ENCODE results near the gene HOXD4.

HOXD4 gene

GRCh38 chr2:176181551-176181950, 30.2 kb downstream of the HOXD4 start:
- Histone ChIP-seq H3K9me3 (no peaks in the 10 kb centered on the region), H3K27ac (no peak overlapping the region), H3K4me3 (no peak overlapping the region), H3K36me3 (no peaks in the 10 kb centered on the region), H3K27me3 (peaks cover 0 to 40% of the 10 kb centered on the region in 2 donors), H3K4me1 (peaks cover 0 to 13% (median 8%) of the 10 kb centered on the region in 4 donors)
- DNase-seq, result no peak
- TF ChIP-seq, protein P1, sequence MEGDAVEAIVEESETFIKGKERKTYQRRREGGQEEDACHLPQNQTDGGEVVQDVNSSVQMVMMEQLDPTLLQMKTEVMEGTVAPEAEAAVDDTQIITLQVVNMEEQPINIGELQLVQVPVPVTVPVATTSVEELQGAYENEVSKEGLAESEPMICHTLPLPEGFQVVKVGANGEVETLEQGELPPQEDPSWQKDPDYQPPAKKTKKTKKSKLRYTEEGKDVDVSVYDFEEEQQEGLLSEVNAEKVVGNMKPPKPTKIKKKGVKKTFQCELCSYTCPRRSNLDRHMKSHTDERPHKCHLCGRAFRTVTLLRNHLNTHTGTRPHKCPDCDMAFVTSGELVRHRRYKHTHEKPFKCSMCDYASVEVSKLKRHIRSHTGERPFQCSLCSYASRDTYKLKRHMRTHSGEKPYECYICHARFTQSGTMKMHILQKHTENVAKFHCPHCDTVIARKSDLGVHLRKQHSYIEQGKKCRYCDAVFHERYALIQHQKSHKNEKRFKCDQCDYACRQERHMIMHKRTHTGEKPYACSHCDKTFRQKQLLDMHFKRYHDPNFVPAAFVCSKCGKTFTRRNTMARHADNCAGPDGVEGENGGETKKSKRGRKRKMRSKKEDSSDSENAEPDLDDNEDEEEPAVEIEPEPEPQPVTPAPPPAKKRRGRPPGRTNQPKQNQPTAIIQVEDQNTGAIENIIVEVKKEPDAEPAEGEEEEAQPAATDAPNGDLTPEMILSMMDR (IDR thresholded peaks at IDR 0.05), result no peak
- intact Hi-C loops (cut with DNase I; ENCODE audit: low total_unique reads), result no loop called here

DNA sequence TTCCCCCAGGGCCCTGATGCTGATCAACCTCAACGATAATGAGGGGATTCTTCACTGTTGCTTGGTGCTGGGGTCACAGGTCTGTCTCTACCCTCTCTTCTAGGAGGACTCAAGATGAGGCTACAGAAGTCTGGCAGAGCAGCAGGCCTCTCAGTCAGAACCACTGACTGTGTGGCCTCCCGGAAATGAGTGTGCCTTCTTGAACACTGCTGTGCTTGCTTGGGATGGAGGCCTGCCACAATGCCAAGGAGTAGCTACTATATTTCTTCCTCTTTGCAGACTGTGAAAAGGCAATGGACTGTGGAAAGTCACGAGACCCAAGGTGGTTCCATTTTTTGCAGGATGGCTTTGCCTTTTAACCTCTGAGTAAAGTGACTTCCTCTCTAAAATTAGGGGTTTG, 31.3 kb downstream of the HOXD4 start:
- no peak for DNase-seq
- intact Hi-C loops (cut with DNase I; ENCODE audit: low total_unique reads), result no loop called here
- no peaks in the 10 kb centered on the region for H3K9me3 ChIP-seq
- H3K4me3 ChIP-seq, result no peak overlapping the region
- H3K27me3 ChIP-seq, result peaks cover 0 to 38% of the 10 kb centered on the region in 2 donors
- TF ChIP-seq, protein P1 (IDR thresholded peaks at IDR 0.05), result no peak
- H3K36me3 ChIP-seq, result no peaks in the 10 kb centered on the region
- no peak overlapping the region for H3K27ac ChIP-seq
- H3K4me1 ChIP-seq, result peaks cover 0 to 15% (median 9%) of the 10 kb centered on the region in 4 donors

DNA sequence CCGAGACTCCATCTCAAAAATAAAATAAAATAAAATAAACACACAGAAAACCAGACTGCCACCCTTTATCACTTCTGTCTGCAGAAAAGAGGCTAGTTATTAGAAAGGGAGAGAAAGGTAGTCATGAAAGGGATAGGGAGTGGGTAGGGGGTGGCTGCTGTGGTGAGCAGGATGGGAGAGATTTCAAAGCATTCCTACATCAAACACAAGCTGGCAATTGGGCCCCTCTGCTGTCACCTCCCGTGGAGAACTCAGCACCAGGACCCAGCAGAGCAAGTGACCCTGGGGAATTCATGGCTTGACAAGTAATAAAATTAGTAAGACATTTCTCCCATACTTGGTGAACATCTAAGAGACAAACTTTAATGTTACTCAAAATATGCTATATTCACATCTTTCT, 33.4 kb downstream of the HOXD4 start:
- H3K4me3 ChIP-seq, result no peak overlapping the region
- H3K27me3 ChIP-seq, result peaks cover 0 to 34% of the 10 kb centered on the region in 2 donors
- no peaks in the 10 kb centered on the region for H3K9me3 ChIP-seq
- DNase-seq, result no peak
- H3K4me1 ChIP-seq, result peaks cover 4 to 26% (median 20%) of the 10 kb centered on the region in 4 donors
- H3K36me3 ChIP-seq, result no peaks in the 10 kb centered on the region
- intact Hi-C loops (cut with DNase I; ENCODE audit: low total_unique reads), result no loop called here
- no peak overlapping the region for H3K27ac ChIP-seq
- TF ChIP-seq, protein P1 (IDR thresholded peaks at IDR 0.05), result no peak

GRCh38 chr2:176186024-176186423, 34.7 kb downstream of the HOXD4 start:
- H3K4me1 ChIP-seq, result peaks cover 4 to 32% (median 22%) of the 10 kb centered on the region in 4 donors
- DNase-seq, result no peak
- H3K36me3 ChIP-seq, result no peaks in the 10 kb centered on the region
- TF ChIP-seq, protein P1 (IDR thresholded peaks at IDR 0.05), result no peak
- H3K4me3 ChIP-seq, result no peak overlapping the region
- no peaks in the 10 kb centered on the region for H3K9me3 ChIP-seq
- intact Hi-C loops (cut with DNase I; ENCODE audit: low total_unique reads), result no loop called here
- H3K27ac ChIP-seq, result no peak overlapping the region
- H3K27me3 ChIP-seq, result peaks cover 0 to 39% of the 10 kb centered on the region in 2 donors

GRCh38 chr2:176187200-176187898, 36.0 kb downstream of the HOXD4 start:
- peaks cover 4 to 32% (median 22%) of the 10 kb centered on the region in 4 donors for H3K4me1 ChIP-seq
- H3K27me3 ChIP-seq, result peaks cover 0 to 48% of the 10 kb centered on the region in 2 donors
- no peak overlapping the region for H3K27ac ChIP-seq
- intact Hi-C loops (cut with DNase I; ENCODE audit: low total_unique reads), result no loop called here
- no peak for DNase-seq
- H3K4me3 ChIP-seq, result peak overlapping the region; percentile 50 to 66
- no peaks in the 10 kb centered on the region for H3K9me3 ChIP-seq
- TF ChIP-seq, protein P1 (IDR thresholded peaks at IDR 0.05), result no peak
- no peaks in the 10 kb centered on the region for H3K36me3 ChIP-seq
